Embryonic facial prominence (tissue), 1 donor: ENCODE measurements around the gene GIT1.
A peak's percentile ranks its signal among the peaks of the same experiment; 100 is the strongest.

Source experiments
- DNase-seq: peaks from one replicate; pipeline ENCODE4 v3.0.0-alpha.2; 2016; ENCODE audit errors: extremely low spot score

Gene GIT1

DNA sequence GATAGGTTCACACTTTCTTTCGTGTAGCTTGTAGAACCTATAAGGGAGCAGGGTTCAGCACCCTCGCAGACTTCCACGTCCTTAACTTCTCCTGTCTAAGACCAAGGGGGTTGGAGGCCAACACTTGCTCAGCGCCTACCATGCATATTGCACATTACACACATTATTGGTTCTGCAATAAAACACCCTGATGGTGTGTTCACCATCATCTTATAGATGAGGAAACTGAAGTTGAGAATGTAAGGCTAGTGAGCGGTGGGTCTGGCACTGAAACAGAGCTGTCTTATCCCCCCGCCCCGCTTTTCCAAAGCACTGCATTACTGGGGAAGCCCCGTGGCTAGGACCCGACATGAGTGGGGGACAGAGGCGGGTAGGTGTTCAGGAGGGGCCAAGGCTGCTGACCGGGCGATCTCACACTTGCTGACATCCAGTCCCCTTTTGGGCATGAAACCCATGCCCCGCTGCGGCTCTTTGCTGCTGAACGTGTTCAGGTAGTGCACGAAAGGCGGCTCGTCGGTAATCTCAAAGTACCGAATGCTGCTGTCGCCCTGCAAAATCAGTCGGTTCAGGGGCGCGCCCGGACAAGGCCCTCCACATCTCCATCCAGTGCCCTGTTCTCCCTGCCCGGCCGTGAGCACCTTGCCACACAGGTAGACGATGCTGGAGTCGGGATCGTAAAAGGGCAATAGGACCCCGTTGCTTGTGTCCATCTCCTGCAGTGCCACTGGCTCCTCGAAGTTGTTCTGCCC is 27.0 kb upstream of the GIT1 start:
- no peak for DNase-seq

DNA sequence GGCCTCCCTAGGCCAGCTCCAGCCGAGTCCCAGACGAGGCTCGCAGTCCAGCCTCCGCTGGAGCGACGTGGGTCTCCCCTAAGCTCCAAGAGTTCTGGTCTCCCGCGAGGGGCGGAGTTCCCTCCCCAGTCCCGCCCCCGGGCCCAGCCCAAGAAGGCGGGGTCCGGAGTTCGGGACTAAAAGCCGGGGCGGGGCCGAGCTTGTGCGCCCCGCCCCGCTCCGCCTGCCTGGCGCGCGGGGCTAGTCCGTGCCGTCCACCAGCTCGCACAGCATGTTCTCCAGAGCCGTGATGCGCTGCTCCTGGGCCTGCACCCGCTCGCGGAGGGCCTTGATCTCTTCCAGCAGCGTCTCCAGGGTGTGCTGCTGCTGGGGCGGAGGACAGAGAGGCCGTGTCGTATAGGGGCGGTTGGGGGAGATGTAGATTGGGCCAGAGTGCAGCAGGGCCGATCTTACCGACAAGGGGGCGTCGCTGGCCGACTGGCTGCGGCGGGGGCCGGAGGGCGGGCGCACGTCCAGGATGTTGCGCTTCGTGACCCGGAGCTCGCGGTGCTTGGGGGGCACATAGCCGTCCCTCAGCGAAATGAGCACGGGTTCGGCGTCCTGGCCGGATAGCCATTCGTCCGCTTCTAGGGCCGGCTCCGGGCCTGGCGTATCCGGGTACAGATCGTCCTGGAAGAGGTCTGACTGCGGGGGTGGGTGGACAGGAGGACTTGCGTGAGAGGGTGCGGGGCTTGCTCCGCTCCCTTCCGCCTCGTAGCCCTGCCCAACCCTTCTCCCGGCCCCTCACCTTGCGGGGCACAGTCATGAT is 26.2 kb upstream of the GIT1 start:
- peak; percentile 54 for DNase-seq

DNA sequence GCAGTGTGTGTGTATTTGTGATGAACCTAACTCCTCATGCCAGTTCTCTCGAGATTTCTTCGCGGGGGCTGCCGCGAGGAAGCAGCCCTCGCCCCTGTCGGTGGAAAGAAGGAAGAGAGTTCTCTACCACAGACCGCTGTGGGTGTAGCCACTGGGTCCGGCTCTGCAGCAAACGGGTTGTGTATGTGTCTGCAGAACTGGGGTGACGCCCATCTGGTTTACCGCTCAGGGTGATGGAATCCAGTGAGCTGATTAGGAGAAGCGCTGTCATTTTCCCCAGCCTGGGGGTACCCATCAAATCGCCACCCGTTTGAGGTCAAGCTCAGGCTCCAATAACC is 25.6 kb upstream of the GIT1 start:
- DNase-seq: no peak

DNA sequence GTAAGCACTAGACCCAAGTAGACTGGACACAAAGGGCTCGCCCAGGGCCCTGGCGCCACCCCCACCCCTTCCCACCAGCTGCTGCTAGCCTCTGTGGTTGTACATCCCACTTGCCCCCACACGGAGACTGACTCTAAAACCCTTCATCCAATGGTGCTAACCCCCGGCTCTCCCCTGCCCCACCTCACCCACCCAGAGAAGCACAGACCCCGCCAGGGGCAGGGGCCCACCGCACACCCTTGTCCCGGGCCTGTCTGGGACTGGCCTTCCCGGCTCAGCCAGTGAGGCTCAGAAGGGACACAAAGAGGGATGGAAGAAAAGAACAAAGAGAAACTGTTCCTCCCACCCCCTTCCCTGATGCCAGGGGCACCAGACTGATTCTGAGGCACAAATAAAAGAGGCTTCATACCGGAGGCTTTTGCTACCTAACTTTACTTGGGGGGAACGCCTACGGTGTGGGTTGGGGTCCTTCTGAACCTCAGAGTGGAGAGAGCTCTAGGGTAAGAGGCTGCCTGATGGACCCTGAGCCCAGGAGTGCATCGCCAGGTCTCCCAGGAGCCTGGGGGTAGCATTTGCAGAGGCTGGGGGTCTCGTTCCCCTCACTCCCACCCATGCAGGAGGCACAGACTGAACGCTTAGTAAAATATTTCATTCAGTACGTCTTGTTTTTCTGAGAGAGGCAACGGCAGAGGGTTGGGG is 25.1 kb upstream of the GIT1 start:
- DNase-seq: no peak

DNA sequence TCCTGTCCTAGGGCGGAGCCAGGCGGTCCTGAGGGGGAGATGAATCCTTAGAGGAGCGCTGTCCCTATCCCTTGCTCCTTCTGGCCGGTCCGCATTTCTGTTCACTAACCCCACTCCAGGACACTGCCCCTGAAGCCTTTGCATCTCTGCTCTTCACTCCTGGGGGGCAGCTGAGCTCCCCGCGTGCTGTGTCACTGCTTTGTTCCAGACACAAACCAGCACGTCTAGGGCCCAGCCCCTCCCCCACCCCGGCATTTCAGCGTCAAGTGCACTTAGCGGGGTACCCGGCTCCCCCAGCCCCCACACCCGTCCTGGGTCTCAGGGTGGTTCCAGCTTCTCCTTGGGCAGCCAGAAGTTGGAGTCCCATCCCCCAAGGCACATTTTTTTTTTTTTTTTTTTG is 24.4 kb upstream of the GIT1 start:
- DNase-seq: no peak

DNA sequence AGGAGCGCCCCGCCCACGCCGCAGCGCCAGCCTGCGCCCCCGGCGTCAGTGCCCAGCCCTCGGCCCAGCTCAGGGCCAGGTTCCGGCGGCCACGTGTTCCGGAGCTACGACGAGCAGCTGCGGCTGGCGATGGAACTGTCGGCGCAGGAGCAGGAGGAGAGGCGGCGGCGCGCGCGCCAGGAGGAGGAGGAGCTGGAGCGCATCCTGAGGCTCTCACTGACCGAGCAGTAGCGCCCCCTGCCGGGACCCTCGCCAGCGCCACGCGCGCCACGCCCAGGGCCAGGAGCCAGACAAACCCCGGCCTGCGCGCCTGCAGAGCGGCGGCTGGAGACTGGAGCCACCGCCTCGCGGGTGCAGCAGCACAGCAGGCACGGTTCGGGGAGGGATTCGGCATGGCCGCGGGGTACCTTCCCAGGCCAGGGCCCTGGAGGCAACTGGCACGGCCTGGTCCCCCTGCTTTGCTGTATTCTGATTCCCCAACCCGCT is 23.9 kb upstream of the GIT1 start:
- DNase-seq: peak; percentile 72

DNA sequence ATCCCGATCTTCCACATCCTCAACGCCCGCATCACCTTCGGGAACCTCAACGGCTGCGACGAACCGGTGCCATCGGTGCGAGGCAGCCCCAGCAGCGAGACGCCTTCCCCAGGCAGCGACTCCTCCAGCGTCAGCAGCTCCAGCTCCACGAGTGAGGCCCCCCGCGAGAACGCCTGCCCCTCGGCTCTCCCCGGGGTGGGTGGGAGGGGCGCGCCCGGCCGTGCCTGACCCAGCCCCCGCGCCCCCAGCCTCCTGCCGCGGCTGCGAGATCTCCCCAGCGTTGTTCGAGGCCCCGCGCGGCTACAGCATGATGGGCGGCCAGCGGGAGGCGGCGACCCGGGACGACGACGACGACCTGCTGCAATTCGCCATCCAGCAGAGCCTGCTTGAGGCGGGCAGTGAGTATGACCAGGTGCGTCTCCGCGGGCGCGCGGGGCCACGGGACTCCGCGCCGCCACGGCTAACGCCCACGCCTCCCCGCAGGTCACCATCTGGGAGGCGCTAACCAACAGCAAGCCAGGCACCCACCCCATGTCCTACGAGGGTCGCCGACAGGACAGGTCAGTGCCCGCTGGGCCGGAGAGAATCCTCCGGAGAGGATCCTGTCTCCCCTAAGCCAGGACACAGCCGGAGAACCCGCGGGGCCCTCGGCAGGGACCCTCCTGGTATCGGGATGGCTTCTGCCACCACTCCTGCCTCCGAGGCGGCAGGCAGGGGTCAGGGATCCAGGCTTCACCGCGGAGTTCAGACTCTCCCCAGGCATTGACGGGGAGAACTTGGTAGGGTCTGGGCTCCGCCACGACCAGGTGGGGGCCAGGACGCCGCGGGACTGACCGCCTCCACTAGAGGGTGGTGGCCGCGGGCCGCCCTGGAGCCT is 23.2 kb upstream of the GIT1 start:
- DNase-seq: no peak

DNA sequence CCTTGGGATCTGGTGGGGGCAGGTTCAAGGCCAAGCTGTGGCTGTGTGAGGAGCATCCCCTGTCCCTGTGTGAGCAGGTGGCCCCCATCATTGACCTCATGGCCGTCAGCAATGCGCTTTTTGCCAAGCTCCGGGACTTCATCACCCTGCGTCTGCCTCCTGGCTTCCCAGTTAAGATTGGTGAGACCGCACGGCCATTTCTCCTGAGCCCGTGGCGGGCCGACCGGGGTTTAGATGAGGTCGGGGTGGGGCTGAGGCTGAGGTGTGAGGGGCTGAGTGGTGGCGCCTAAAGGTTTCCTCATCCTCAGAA is 22.6 kb upstream of the GIT1 start:
- DNase-seq: no peak

DNA sequence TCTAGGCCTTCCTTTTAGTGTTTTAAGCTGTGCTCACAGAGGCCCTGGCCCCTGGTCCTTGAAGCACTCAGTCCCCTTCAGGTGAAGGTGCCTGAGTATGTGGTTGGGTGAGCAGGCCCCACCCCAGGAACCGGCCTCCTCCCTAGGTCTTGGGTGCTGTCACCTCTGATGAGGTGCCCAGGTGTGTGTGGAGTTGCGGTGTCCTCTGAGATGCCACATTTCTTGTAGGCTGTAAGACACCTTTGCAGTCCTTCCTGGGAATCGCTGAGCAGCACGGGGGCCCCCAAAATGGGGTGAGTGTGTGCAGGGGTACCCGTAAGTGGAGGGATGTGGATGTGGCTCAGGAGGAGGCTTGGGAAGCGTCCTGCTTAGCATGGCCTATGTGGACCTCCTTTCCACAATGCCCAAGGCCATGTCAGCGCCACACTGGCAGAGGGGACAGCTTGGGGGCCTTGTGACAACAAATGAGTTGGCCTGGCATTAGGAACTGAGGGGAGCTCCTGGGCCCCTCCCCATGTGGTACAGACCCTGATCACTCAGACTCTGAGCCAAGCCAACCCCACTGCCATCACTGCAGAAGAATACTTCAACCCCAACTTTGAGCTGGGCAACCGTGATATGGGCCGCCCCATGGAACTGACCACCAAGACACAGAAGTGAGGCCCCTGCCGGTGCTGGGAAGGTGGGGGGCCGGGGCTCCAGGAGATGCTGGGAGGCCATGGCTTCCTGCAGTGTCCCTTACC is 22.1 kb upstream of the GIT1 start:
- no peak for DNase-seq

DNA sequence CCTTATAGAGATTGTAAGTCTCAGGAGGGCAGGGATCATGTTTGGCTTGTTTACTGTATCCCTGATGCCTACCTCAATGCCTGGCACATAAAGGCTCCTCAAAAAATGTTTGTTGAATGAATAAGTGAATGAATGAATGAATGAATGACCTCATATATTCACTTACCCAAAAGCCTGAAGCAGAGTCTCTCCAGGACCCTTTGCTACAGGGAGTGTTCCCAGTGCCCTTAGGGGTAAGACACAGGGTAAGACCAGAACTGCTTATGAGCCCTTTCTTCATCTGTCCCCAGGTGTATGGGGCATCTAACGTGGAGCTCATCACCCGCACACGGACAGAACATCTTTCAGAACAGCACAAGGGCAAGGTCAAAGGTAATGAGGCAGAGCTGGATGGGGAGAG is 20.9 kb upstream of the GIT1 start:
- no peak for DNase-seq

DNA sequence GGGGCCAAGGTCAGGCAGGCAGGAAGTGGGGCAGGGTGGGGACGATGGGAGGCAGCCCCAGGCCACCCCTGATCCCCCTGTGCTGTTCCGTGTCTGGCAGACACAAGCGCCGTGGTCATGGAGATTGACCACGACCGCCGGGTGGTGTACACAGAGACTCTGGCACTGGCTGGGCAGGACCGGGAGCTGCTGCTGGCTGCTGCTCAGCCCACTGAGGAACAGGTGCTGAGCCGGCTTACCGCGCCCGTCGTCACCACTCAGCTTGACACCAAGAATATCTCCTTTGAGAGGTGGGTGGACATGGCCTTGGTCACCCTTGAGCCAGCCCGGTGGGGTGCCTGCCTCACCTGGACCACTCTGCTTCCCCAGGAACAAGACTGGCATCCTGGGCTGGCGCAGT is 19.5 kb upstream of the GIT1 start:
- no peak for DNase-seq

DNA sequence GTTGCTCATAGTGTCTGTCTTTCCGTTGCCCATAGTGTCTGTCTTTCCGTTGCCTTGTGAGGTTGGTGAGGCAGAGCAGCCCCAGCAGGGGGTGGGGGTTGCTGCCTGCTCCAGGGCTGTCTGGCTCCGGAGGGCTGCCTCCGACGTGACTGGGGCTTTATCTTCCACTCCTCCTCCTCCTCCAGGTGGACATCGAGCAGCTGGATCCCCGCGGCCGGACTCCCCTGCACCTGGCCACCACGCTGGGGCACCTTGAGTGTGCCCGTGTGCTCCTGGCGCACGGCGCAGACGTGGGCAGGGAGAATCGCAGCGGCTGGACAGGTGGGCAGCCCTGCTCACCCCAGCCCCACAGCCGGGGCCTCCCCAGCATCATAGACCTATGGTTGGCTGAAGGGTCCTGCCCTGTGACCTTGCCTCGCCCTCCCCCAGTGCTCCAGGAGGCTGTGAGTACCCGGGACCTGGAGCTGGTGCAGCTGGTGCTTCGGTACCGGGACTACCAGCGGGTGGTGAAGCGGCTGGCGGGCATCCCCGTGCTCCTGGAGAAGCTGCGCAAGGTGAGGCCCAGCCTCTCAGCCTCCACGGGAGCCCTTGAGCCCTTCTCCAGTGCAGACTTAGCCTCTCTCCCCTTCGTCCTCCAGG is 18.2 kb upstream of the GIT1 start:
- no peak for DNase-seq

DNA sequence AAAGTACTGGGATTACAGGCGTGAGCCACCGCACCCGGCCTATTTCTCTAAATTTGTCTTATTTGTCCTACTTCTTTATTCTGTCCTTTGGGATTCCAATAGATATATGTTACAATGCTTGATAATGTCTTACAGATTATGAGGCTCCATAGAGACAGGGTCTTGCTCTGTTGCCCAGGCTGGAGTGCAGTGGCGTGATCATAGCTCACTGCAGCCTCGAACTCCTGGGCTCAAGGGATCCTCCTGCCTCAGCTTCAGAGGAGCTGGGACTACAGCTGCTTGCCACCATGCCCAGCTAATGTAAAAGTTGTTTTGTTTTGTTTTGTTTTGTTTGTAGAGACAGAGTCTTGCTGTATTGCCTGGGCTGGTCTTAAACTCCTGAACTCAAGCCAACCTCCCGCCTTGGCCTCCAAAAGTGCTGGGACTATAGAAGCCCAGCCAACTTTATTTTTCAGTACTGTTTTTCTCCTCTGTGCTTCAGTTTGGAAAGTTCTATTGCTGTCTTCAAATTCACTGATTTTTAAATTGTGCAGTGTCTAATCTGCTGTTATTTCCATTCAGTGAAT is 13.7 kb upstream of the GIT1 start:
- no peak for DNase-seq

DNA sequence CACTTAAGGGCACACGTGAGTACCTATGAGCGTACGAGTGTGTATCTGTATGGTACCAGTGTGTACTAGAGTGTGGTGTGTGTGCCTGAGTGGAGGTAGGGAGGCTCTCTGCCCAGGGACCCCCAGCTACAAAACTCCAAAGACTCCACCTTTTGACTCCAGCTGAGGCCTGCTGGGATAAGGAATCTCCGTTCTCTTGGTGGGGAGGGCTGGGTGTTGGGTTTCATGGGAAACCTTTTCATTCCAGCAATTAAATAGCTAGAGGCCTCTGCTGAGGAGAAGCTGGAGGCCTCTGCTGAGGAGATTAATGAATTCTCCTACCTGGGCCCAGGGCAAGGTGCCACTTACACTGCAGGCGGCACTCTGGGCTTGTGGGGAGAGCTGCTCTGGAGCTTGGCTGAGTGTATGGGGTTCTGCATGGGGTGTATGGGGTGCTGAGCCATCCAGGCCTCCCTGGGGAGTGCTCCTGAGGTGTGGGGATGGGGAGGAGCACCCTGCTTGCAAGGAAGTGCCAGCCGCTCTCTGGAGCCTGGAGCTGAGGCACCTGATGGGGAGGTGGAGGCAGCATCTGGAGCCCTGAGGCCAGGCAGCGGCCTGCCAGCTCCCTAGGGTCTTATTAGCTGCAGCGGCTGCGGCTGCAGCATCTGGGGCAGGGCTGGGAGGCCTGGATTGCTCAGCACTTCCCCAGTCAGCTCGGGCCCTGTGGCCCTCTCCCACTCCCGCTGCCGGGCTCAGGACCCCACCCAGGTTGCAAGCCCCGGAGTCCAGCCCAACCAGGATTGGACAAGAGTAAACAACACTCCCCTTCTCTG is 8.1 kb upstream of the GIT1 start:
- no peak for DNase-seq

DNA sequence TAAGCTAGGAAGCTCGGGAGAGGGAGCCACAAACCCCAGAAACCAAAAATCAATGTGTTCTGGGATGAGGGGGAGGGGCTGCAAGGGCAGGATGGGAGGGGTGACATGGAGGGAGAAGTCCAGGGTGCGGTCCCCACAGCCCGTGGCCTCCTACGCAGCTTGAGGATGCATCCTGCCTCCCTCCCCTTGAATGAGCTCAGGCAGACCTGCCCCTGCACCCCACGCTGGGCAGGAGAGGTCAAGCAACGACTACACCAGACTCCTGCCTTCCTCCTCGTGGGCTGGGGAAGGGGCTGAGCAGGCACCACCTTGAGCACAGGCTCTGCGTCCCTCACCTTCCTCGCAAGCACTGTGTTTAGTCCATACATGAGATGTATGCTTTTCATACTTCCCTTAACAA is 7.4 kb upstream of the GIT1 start:
- DNase-seq: no peak

DNA sequence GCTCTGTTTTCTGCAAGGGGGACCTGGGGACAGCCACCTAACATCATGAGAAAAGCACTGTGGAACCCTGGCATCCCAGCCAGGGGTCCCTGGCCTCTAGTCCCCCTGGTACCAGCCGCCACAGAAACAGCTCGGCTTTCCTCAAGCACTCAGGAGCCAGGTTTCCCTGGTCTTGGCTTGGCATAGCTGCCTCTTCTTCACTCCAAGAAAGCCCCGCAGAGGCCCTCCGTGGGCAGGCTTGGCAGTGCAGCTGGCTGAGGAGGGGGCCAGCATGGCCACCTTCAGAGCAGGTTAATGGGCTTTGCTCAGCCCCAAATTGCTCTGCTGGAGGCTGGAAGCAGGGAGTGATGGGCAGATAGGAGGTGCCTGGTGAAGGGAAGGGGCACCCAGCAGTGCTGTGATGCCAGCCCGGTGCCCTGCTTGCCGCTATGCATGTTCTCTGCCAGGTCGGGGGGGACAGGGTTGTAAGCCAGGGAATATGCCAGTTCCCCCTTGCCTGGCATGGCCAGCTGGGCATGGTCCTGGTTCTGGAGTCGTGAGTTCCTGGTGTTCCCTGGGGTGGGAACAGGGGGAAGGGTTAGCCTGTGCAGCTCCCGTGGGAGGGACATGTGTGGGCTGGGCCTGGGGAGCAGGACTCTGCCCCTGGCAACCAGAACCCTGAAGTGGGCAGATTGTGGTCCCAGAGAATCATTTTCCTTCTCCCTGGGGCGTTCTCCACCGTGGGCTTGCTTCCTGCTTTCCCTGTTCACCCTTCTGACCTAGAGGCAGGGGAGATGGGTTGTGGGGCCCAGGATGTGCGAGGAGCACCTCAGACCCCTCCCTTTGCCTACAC is 6.7 kb upstream of the GIT1 start:
- DNase-seq: no peak

DNA sequence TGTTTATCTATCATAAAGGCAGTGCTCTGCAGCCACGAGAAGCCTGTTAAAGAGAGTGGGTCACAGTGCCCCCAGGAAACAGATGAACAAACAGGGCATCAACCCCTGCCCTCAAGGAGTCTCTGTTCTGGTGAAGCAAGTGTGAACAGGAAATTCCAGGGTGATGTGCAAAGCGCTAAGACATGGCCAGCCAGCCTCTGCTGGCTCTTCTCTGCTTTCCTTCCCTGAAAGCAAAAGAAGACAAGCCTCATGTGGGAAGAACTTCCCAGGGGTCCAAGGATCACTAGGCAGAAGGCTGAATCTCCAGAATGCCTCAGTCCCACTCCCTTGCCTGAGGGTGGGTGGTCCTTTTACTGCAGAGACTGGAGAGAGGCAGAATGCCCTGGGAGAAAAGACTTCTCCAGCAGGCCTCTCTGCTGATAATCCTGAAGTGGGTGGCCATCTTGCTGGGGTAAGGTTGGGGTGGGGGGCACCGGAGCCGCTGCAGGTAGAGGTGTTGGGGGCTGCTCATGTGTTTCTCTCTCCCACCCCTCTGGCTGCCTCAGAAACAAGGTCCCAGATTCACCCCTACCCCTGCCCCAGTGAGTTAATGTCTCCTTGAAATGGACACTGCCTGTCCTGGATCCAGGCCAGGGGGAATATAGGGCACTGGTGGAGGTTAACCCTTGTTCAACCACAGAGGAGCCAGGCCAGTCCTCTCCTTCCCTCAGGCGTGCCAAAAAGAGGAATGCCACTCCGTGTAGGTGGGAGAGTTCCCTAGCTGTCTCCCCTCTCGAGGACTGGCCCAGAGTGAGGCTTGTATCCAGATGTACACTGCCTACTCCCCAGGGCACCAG is 5.9 kb upstream of the GIT1 start:
- no peak for DNase-seq
